Tibial artery (tissue), 4 donors: Measurements from ENCODE around the gene RNF126.

ENCODE experiments used
- DNase-seq, 2 donors: peaks; one replicate each; pipeline ENCODE4 v3.0.0-alpha.2; 2019
- H3K27ac ChIP-seq, 2 donors: fragments of 200-600 bp; sonication (generic) in 1 of 2; 1 replicate in 1 of 2; 2 replicates in 1 of 2; pipeline ENCODE4 v1.5.1; 2018 to 2019; ENCODE audit warnings: mild to moderate bottlenecking in 1 of 2
- H3K27me3 ChIP-seq, 2 donors: fragments of 200-600 bp; sonication (generic) in 1 of 2; one replicate each; pipeline versions ENCODE4 v1.5.1 to v1.6.0; 2016 to 2019
- H3K36me3 ChIP-seq, 3 donors: fragments of 200-600 bp; sonication (generic) in 2 of 3; one replicate each; pipeline ENCODE4 v1.5.1; 2016 to 2019; ENCODE audit warnings: mild to moderate bottlenecking in 2 of 3
- H3K4me1 ChIP-seq, 4 donors: fragments of 200-600 bp; sonication (generic) in 2 of 4; 1 replicate in 3 of 4; 2 replicates in 1 of 4; pipeline ENCODE4 v1.5.1; 2016 to 2019
- H3K4me3 ChIP-seq, 2 donors: fragments of 200-600 bp; sonication (generic) in 1 of 2; 1 replicate in 1 of 2; 2 replicates in 1 of 2; pipeline ENCODE4 v1.5.1; 2018 to 2019; ENCODE audit warnings: mild to moderate bottlenecking in 2 of 2
- H3K9me3 ChIP-seq, 3 donors: fragments of 200-600 bp; sonication (generic) in 1 of 3; one replicate each; pipeline ENCODE4 v1.5.1; 2016 to 2019
- CTCF ChIP-seq, 2 experiments: fragments of 200-600 bp in 1 of 2; fragments of 450-650 bp in 1 of 2; IDR thresholded peaks; one replicate each; pipeline ENCODE4 v1.5.1; 2017 to 2019; ENCODE audit warnings: antibody characterized with exemption in 2 of 2, mild to moderate bottlenecking in 1 of 2, moderate library complexity in 1 of 2
- intact Hi-C: fragments of 100-400 bp; cut with DNase I; formaldehyde crosslinking; loops from one replicate; pipeline ENCODE4 v1.15.0; 2023; ENCODE audit warnings: low total_unique reads

Gene RNF126

GRCh38 chr19:662962-663681 is at the start of gene RNF126:
TSS of gene RNF126 (minus strand) at chr19:663214. CDS start at chr19:663121, 93 bp downstream.
- peak; percentile 87 to 97 for DNase-seq
- intact Hi-C loops: loop anchor here (5.0 kb wide), 1 partner anchor 249 kb away; the partner anchor contains the start of gene R3HDM4
- H3K27ac ChIP-seq: peak within 1 kb of the TSS; percentile 88 to 92
- H3K27me3 ChIP-seq: no peaks in the 10 kb centered on the region
- H3K4me1 ChIP-seq: peaks cover 0 to 62% (median 56%) of the 10 kb centered on the region in 4 donors
- peak in 1 of 2 experiments; percentile 14 for TF ChIP-seq CTCF (IDR thresholded peaks at IDR 0.05)
- H3K36me3 ChIP-seq: no peaks in the 10 kb centered on the region
- no peaks in the 10 kb centered on the region for H3K9me3 ChIP-seq
- H3K4me3 ChIP-seq: peak within 1 kb of the TSS; percentile 79 to 88

- Histone ChIP-seq H3K27ac (peak overlapping the region in 1 of 2 donors; percentile 57), H3K36me3 (peaks cover 0 to 8% (median 6%) of the 10 kb centered on the region in 3 donors), H3K4me3 (no peak overlapping the region), H3K27me3 (peaks cover 0 to 52% of the 10 kb centered on the region in 2 donors), H3K4me1 (peaks cover 0 to 15% (median 0%) of the 10 kb centered on the region in 4 donors), H3K9me3 (peaks cover 0 to 15% (median 6%) of the 10 kb centered on the region in 3 donors)
- intact Hi-C loops: no loop called here
- no peak for TF ChIP-seq CTCF (IDR thresholded peaks at IDR 0.05)
- no peak for DNase-seq
Observed at GRCh38 chr19:711254-711653, 48.2 kb upstream of the RNF126 start.

GRCh38 chr19:710767-711166 is 47.8 kb upstream of the RNF126 start:
- Histone ChIP-seq H3K27ac (peak overlapping the region; percentile 56 to 57), H3K4me3 (peak overlapping the region; percentile 51 to 57), H3K4me1 (peaks cover 0 to 15% (median 0%) of the 10 kb centered on the region in 4 donors), H3K9me3 (peaks cover 0 to 15% (median 5%) of the 10 kb centered on the region in 3 donors), H3K36me3 (peaks cover 0 to 8% (median 6%) of the 10 kb centered on the region in 3 donors), H3K27me3 (peaks cover 0 to 55% of the 10 kb centered on the region in 2 donors)
- TF ChIP-seq CTCF (IDR thresholded peaks at IDR 0.05): no peak
- intact Hi-C loops: no loop called here
- DNase-seq: no peak

GRCh38 chr19:709965-710571 is 47.1 kb upstream of the RNF126 start:
- peak overlapping the region; percentile 51 to 57 for H3K4me3 ChIP-seq
- H3K36me3 ChIP-seq: peaks cover 0 to 2% (median 0%) of the 10 kb centered on the region in 3 donors
- peaks cover 0 to 15% (median 0%) of the 10 kb centered on the region in 4 donors for H3K4me1 ChIP-seq
- peak in 1 of 2 donors; percentile 48 for DNase-seq
- intact Hi-C loops: no loop called here
- TF ChIP-seq CTCF (IDR thresholded peaks at IDR 0.05): no peak
- H3K27me3 ChIP-seq: peaks cover 0 to 61% of the 10 kb centered on the region in 2 donors
- H3K9me3 ChIP-seq: peaks cover 0 to 9% (median 0%) of the 10 kb centered on the region in 3 donors
- peak overlapping the region; percentile 56 to 57 for H3K27ac ChIP-seq

GRCh38 chr19:709196-709964 is 46.4 kb upstream of the RNF126 start:
- Histone ChIP-seq H3K4me3 (peak overlapping the region; percentile 51 to 57), H3K36me3 (no peaks in the 10 kb centered on the region), H3K27me3 (peaks cover 0 to 63% of the 10 kb centered on the region in 2 donors), H3K4me1 (peaks cover 0 to 16% (median 0%) of the 10 kb centered on the region in 4 donors), H3K9me3 (peaks cover 0 to 7% (median 0%) of the 10 kb centered on the region in 3 donors), H3K27ac (peak overlapping the region; percentile 56 to 57)
- TF ChIP-seq CTCF (IDR thresholded peaks at IDR 0.05): no peak
- intact Hi-C loops: no loop called here
- DNase-seq: no peak
